K562 (cell line): ENCODE results near the gene CH25H.

Experiments
- BHLHE40 ChIP-seq: IDR thresholded peaks from 2 replicates; pipeline ENCODE4 v1.6.1; 2011; ENCODE audit warnings: low read length, improper control_type of control experiment
- EP300 ChIP-seq: IDR thresholded peaks from 2 replicates; pipeline ENCODE4 v1.6.1; 2012; ENCODE audit warnings: low read length, improper control_type of control experiment
- ERF ChIP-seq: fragments of 450-650 bp; formaldehyde crosslinking; IDR thresholded peaks from 2 replicates; pipeline ENCODE4 v1.4.0; 2020; ENCODE audit warnings: mild to moderate bottlenecking, mixed read lengths
- GABPB1 ChIP-seq: sonication (generic); formaldehyde crosslinking; IDR thresholded peaks from 2 replicates; pipeline ENCODE4 v1.8.0; 2022; ENCODE audit warnings: mild to moderate bottlenecking, missing genetic modification reagents
- OTX1 ChIP-seq: fragments of 450-650 bp; formaldehyde crosslinking; IDR thresholded peaks from 2 replicates; pipeline ENCODE4 v1.4.0; 2022; ENCODE audit warnings: mild to moderate bottlenecking
- POLR2A ChIP-seq: fragments of 450-650 bp; conservative IDR thresholded peaks from 2 replicates; pipeline ENCODE4 v1.6.1; 2016
- SNRNP70 ChIP-seq: fragments of 200-400 bp; formaldehyde crosslinking; optimal IDR thresholded peaks from 2 replicates; pipeline ENCODE3; 2017; ENCODE audit warnings: low read depth, low read length
- TAF1 ChIP-seq: IDR thresholded peaks from 2 replicates; pipeline ENCODE4 v1.6.1; 2011; ENCODE audit warnings: mild to moderate bottlenecking, low read length, moderate library complexity; ENCODE audit not compliant: insufficient read depth, control insufficient read depth, severe bottlenecking; ENCODE audit errors: extremely low read depth
- ZFP36 ChIP-seq: fragments of 150-350 bp; IDR thresholded peaks from 2 replicates; pipeline ENCODE4 v1.6.1; 2018; ENCODE audit warnings: low read length, low read depth; ENCODE audit not compliant: partially characterized antibody
- TF ChIP-seq, protein P1 (sequence below): sonication (generic); formaldehyde crosslinking; IDR thresholded peaks from 2 replicates; pipeline ENCODE4 v1.8.1; 2022; ENCODE audit warnings: missing genetic modification reagents
- TF ChIP-seq, protein P2 (sequence below), 3 experiments: IDR thresholded peaks in 2 of 3; conservative IDR thresholded peaks in 1 of 3; 2 replicates each; pipeline ENCODE4 v1.5.1; 2011 to 2012; ENCODE audit warnings: low read length in 3 of 3, mild to moderate bottlenecking in 3 of 3, control low read depth in 2 of 3, improper control_type of control experiment in 1 of 3, inconsistent platforms in 1 of 3, low read depth in 1 of 3, mixed read lengths in 1 of 3, moderate library complexity in 1 of 3; ENCODE audit not compliant: insufficient read depth in 2 of 3

DNA sequence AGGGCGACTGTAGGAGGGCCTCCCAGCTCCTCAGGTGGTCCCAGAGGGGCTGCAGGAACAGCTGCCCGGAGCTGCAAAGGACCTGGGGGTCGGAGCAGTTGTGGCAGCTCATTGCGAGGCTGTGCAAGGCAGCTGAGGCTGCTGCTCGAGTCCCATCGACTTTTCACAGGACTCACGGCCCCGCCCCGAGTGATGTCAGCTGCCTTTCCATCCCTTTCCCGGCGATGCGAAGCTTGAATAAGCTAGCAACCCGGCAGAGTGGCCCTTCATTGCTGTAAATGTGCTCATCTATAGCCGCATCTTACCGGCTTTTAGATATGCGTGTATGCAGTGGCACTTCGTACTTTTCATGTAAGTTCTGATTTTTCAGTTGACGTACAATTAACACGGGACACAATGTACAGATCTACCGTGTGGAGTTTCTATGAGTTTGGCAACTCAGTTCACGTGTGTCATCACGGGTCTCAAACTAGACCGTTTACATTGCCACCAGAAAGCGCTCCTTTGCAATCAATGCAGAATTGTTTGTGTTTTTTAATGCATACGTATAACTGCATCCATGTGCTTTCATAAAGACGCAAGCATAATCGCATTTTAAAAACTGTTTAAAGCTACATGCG, at the start of gene CH25H:
- TF ChIP-seq, protein P1, sequence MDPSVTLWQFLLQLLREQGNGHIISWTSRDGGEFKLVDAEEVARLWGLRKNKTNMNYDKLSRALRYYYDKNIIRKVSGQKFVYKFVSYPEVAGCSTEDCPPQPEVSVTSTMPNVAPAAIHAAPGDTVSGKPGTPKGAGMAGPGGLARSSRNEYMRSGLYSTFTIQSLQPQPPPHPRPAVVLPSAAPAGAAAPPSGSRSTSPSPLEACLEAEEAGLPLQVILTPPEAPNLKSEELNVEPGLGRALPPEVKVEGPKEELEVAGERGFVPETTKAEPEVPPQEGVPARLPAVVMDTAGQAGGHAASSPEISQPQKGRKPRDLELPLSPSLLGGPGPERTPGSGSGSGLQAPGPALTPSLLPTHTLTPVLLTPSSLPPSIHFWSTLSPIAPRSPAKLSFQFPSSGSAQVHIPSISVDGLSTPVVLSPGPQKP (CRISPR knock-in tag): no peak
- no peak for TF ChIP-seq ERF (CRISPR knock-in tag)
- TF ChIP-seq SNRNP70: no peak
- TF ChIP-seq OTX1 (CRISPR knock-in tag): no peak
- TF ChIP-seq ZFP36: no peak
- TF ChIP-seq EP300: no peak
- TF ChIP-seq TAF1: no peak
- TF ChIP-seq BHLHE40: no peak
- TF ChIP-seq POLR2A: no peak
- TF ChIP-seq, protein P2, sequence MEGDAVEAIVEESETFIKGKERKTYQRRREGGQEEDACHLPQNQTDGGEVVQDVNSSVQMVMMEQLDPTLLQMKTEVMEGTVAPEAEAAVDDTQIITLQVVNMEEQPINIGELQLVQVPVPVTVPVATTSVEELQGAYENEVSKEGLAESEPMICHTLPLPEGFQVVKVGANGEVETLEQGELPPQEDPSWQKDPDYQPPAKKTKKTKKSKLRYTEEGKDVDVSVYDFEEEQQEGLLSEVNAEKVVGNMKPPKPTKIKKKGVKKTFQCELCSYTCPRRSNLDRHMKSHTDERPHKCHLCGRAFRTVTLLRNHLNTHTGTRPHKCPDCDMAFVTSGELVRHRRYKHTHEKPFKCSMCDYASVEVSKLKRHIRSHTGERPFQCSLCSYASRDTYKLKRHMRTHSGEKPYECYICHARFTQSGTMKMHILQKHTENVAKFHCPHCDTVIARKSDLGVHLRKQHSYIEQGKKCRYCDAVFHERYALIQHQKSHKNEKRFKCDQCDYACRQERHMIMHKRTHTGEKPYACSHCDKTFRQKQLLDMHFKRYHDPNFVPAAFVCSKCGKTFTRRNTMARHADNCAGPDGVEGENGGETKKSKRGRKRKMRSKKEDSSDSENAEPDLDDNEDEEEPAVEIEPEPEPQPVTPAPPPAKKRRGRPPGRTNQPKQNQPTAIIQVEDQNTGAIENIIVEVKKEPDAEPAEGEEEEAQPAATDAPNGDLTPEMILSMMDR (IDR thresholded peaks at IDR 0.05 in 2 of 3, conservative IDR thresholded peaks at IDR 0.05 in 1 of 3; ENCODE audit: insufficient read depth in 2 of 3, low read depth in 1 of 3, low read length in 3 of 3): no peak
- no peak for TF ChIP-seq GABPB1 (CRISPR knock-in tag)
